Kidney (tissue), 14 donors: Measurements from ENCODE around the gene MED13L. TPM values are rescaled to one million over a fixed set of nuclear protein-coding genes. Genes with fewer than 3 reads are reported as not detected.

Experiments used
- DNase-seq, 5 donors: peaks; one replicate each; pipeline ENCODE4 v3.0.0-alpha.2; 2013 to 2020
- FAIRE-seq: peaks from 2 replicates; lab custom pipeline; 2012; peaks lifted over from hg19 to GRCh38; lab: Jason Lieb, UNC
- H3K27ac ChIP-seq, 2 donors: one replicate each; pipeline ENCODE4 v1.7.0; 2013; ENCODE audit warnings: low read depth in 2 of 2, low read length in 2 of 2, inconsistent platforms in 1 of 2
- H3K27me3 ChIP-seq: one replicate; pipeline ENCODE4 v1.7.1; 2013; ENCODE audit warnings: low read length, inconsistent platforms; ENCODE audit not compliant: control insufficient read depth, insufficient read depth
- H3K36me3 ChIP-seq, 3 donors: one replicate each; pipeline versions ENCODE4 v1.7.0 to v1.7.1; 2013; ENCODE audit warnings: low read length in 3 of 3, control low read depth in 1 of 3, inconsistent platforms in 1 of 3; ENCODE audit not compliant: insufficient read depth in 3 of 3, control insufficient read depth in 2 of 3
- H3K4me1 ChIP-seq, 3 donors: one replicate each; pipeline versions ENCODE4 v1.7.0 to v1.7.1; 2013; ENCODE audit warnings: low read length in 3 of 3, inconsistent platforms in 1 of 3, low read depth in 1 of 3; ENCODE audit not compliant: control insufficient read depth in 2 of 3, insufficient read depth in 2 of 3
- H3K4me3 ChIP-seq, 3 donors: one replicate each; pipeline versions ENCODE4 v1.7.0 to v1.8.1; 2013; ENCODE audit warnings: low read length in 3 of 3, control low read depth in 1 of 3, inconsistent platforms in 1 of 3
- H3K9ac ChIP-seq, 3 donors: one replicate each; pipeline versions ENCODE4 v1.7.0 to v1.7.1; 2013; ENCODE audit warnings: low read length in 3 of 3, control low read depth in 1 of 3, inconsistent platforms in 1 of 3
- H3K9me3 ChIP-seq, 3 donors: one replicate each; pipeline versions ENCODE4 v1.7.0 to v1.7.1; 2013; ENCODE audit warnings: low read length in 3 of 3, control low read depth in 1 of 3, inconsistent platforms in 1 of 3; ENCODE audit not compliant: control insufficient read depth in 2 of 3, insufficient read depth in 1 of 3
- intact Hi-C: fragments of 100-400 bp; cut with DNase I; formaldehyde crosslinking; loops from one replicate; pipeline ENCODE4 v1.11.1; 2022
- polyA plus RNA-seq: library from polyadenylated mRNA; stranded (reverse); fragments of 350-450 nt; fragmentation: Illumina TruSeq; extraction: RNeasy Lipid Tissue Mini Kit (QIAGEN cat#74804); gene quantifications from one replicate; pipeline ENCODE4 v1.2.3, GENCODE V29; 2014; ENCODE audit warnings: low read depth, low replicate concordance; ENCODE audit not compliant: insufficient read depth
- total RNA-seq: library from RNA; stranded (reverse); fragmentation: NEBNext Ultra II Directional; extraction: Animal tissue kit (Norgen Biotek cat#: 25700); gene quantifications from one replicate; pipeline ENCODE4 v1.2.1, GENCODE V29; 2021
- TF ChIP-seq, protein P1 (sequence below): IDR thresholded peaks from 3 replicates; pipeline ENCODE4 v1.5.1; 2012; ENCODE audit warnings: mild to moderate bottlenecking, moderate library complexity, borderline replicate concordance; ENCODE audit not compliant: insufficient read depth; ENCODE audit errors: extremely low read depth
- donor health status: control.
- donor health status: control.
- donor health status: control.
- donor health status: control.
- donor health status: control.
- donor health status: DM: yes; HTN: yes; CAD: no.
- donor health status: Normal renal cell carcinoma (clear cell type).

The MED13L gene
- total and polyA plus RNA-seq, 2 donors from 2014 or later, result 7.1 to 153 TPM

DNA sequence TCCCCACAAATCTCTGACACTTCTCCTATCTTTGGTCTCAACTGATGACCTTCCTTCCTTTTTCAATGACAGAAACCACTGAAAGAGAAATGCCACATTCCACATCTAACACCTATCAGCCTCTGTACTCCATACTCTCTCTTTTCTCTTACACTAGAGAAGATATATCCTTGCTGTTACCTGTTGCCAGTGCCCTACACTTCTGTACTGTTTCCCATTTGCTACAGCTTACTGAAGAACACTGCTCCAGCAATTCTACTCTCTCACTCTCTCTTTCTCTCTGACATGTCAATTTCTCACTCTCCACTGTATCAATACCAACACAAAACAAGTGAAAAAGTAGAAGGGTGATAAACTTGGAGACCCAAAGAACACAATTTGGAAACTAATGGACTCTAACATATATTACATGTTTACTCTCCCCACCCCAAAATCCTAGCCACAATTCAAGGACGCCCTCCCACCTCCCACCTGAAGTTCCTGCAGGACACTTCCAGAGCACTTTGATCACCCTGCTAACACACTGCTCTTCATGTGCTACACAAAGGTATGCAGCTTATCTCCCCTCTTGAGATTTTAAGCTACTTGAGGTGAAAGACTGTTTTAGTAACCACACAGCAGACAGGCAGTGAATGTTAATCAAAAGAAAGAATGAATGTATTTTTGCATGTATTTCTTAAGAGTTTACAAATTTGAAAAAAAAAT lies 95.0 kb downstream of the MED13L start:
- TF ChIP-seq, protein P1, sequence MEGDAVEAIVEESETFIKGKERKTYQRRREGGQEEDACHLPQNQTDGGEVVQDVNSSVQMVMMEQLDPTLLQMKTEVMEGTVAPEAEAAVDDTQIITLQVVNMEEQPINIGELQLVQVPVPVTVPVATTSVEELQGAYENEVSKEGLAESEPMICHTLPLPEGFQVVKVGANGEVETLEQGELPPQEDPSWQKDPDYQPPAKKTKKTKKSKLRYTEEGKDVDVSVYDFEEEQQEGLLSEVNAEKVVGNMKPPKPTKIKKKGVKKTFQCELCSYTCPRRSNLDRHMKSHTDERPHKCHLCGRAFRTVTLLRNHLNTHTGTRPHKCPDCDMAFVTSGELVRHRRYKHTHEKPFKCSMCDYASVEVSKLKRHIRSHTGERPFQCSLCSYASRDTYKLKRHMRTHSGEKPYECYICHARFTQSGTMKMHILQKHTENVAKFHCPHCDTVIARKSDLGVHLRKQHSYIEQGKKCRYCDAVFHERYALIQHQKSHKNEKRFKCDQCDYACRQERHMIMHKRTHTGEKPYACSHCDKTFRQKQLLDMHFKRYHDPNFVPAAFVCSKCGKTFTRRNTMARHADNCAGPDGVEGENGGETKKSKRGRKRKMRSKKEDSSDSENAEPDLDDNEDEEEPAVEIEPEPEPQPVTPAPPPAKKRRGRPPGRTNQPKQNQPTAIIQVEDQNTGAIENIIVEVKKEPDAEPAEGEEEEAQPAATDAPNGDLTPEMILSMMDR, result no peak
- DNase-seq, result no peak
- peaks cover 0 to 11% (median 6%) of the 10 kb centered on the region in 3 donors for H3K4me1 ChIP-seq
- no peak overlapping the region for H3K27ac ChIP-seq
- H3K4me3 ChIP-seq, result no peak overlapping the region
- H3K9ac ChIP-seq, result no peak overlapping the region
- H3K36me3 ChIP-seq, result no peaks in the 10 kb centered on the region
- no peaks in the 10 kb centered on the region for H3K27me3 ChIP-seq
- intact Hi-C loops, result no loop called here
- no peak for FAIRE-seq
- no peaks in the 10 kb centered on the region for H3K9me3 ChIP-seq

DNA sequence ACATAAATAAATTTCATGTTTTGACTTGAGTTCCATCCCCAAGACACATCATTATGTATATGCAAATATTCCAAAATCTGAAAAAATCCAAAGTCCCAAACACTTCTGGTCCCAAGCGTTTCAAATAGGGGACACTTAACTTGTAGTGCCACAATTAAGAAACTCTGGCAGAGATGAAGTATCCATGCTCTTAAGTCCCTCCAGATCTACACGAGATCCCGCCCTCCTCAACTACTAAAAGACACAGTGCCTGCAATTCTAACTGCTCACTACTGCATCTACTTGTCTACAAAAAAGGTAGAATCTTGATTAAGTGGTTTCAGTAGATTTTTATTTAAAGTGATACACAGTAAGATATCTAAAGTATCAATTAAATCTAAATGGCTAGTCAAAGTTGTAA lies 97.0 kb downstream of the MED13L start:
- FAIRE-seq (no peak), DNase-seq (no peak)
- TF ChIP-seq, protein P1, result no peak
- Histone ChIP-seq H3K4me1 (peaks cover 0 to 6% (median 6%) of the 10 kb centered on the region in 3 donors), H3K4me3 (no peak overlapping the region), H3K9ac (no peak overlapping the region), H3K27me3 (no peaks in the 10 kb centered on the region), H3K9me3 (no peaks in the 10 kb centered on the region), H3K27ac (no peak overlapping the region), H3K36me3 (no peaks in the 10 kb centered on the region)
- intact Hi-C loops, result no loop called here

DNA sequence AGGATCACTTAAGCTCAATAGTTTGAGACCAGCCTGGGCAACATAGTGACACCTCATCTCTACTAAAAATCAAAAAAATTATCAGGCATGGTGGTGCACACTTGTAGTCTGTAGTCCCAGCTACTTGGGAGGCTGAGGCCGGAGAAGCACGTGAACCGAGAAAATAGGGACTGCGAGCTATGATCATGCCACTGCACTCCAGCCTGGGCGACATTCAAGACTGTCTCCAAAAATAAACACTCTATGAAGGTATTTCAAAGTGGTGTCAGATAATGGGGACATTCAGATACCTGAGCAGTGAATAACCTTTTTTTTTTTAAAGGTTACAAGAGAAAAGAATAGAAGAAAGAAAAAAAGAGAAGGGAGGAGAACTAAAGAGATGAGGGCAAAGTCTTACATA lies 98.1 kb downstream of the MED13L start:
- TF ChIP-seq, protein P1, result no peak
- no peak for FAIRE-seq

More for the DNA sequence above, 98.1 kb downstream of the MED13L start:
- Histone ChIP-seq H3K9me3 (no peaks in the 10 kb centered on the region), H3K9ac (no peak overlapping the region), H3K36me3 (no peaks in the 10 kb centered on the region), H3K27ac (no peak overlapping the region), H3K4me3 (no peak overlapping the region), H3K4me1 (peaks cover 0 to 6% (median 6%) of the 10 kb centered on the region in 3 donors), H3K27me3 (no peaks in the 10 kb centered on the region)
- intact Hi-C loops, result no loop called here
- DNase-seq, result no peak
